B cell (primary cell): Measurements from ENCODE around the gene MICU1.

Source experiments
- EZH2 ChIP-seq: IDR thresholded peaks from 2 replicates; pipeline ENCODE4 v1.6.1; 2012; ENCODE audit warnings: borderline replicate concordance, low read depth, mild to moderate bottlenecking, moderate library complexity, low read length; ENCODE audit not compliant: insufficient read depth, poor library complexity, severe bottlenecking
- TF ChIP-seq, protein P1 (sequence below): fragments of 200-600 bp; IDR thresholded peaks from one replicate; pipeline ENCODE4 v1.8.0; 2022; ENCODE audit warnings: antibody characterized with exemption, mild to moderate bottlenecking

DNA sequence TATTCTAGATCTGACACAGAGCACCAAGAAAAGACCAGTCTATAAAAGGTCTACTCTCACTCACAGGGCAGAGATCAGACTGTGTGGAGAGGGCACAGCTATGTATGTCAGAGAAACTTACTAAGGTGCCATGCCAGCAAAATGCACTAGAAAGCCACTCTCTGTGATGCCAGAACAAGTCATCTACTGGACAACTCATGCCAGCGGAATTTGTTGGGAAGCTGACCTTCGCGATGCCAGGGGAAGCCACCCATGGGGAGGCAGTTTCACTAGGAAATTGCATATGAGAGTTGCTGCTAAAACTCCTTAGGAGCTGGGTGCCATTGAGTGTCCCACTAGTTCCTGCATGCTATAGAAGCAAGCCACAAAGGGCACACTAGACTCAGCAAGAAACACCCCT lies 58.5 kb downstream of the MICU1 start:
- TF ChIP-seq, protein P1, sequence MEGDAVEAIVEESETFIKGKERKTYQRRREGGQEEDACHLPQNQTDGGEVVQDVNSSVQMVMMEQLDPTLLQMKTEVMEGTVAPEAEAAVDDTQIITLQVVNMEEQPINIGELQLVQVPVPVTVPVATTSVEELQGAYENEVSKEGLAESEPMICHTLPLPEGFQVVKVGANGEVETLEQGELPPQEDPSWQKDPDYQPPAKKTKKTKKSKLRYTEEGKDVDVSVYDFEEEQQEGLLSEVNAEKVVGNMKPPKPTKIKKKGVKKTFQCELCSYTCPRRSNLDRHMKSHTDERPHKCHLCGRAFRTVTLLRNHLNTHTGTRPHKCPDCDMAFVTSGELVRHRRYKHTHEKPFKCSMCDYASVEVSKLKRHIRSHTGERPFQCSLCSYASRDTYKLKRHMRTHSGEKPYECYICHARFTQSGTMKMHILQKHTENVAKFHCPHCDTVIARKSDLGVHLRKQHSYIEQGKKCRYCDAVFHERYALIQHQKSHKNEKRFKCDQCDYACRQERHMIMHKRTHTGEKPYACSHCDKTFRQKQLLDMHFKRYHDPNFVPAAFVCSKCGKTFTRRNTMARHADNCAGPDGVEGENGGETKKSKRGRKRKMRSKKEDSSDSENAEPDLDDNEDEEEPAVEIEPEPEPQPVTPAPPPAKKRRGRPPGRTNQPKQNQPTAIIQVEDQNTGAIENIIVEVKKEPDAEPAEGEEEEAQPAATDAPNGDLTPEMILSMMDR: no peak
- no peak for TF ChIP-seq EZH2
